Stomach (tissue), 4 donors: ENCODE data around the gene KCNN2.

Experiments
- EP300 ChIP-seq: sonication (generic); formaldehyde crosslinking; IDR thresholded peaks from one replicate; pipeline ENCODE4 v1.6.1; 2017; ENCODE audit warnings: antibody characterized with exemption
- POLR2A ChIP-seq, 4 donors: fragments of 450-650 bp; IDR thresholded peaks; one replicate each; pipeline ENCODE4 v1.6.1; 2016; ENCODE audit warnings: antibody characterized with exemption in 4 of 4, control low read depth in 2 of 4, mild to moderate bottlenecking in 1 of 4, moderate library complexity in 1 of 4
- POLR2AphosphoS5 ChIP-seq, 3 donors: sonication (generic); formaldehyde crosslinking; IDR thresholded peaks; one replicate each; pipeline ENCODE4 v1.6.1; 2016; ENCODE audit warnings: antibody characterized with exemption in 3 of 3
- TF ChIP-seq, protein P1 (sequence below), 7 experiments: fragments of 450-650 bp in 4 of 7; fragments of 200-600 bp in 3 of 7; sonication (generic) in 3 of 7; IDR thresholded peaks; one replicate each; pipeline ENCODE4 v1.5.1; 2016 to 2019; ENCODE audit warnings: antibody characterized with exemption in 7 of 7, control low read depth in 2 of 7, mild to moderate bottlenecking in 1 of 7

DNA sequence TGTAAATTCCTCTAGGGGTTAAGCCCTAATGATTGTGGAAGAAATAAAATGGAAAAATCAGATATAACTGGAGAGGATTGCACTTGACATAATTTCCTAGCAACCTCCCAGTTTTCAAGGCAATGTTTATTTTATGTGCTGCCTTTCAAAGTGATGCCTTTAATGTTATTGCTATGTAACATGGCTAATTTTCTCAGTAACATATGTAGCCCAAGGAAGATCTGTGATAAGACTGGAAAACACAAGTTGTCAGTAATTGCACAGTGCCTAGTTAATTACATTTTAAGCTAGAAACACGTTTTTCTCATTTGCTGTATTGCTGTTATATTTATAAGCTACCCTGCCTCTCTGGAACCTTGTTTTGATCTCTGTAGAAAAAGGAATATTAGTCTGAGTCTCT is 49.2 kb upstream of the KCNN2 start:
- TF ChIP-seq POLR2AphosphoS5 (IDR thresholded peaks at IDR 0.05) (no peak), EP300 (no peak), POLR2A (IDR thresholded peaks at IDR 0.05) (no peak)
- TF ChIP-seq, protein P1, sequence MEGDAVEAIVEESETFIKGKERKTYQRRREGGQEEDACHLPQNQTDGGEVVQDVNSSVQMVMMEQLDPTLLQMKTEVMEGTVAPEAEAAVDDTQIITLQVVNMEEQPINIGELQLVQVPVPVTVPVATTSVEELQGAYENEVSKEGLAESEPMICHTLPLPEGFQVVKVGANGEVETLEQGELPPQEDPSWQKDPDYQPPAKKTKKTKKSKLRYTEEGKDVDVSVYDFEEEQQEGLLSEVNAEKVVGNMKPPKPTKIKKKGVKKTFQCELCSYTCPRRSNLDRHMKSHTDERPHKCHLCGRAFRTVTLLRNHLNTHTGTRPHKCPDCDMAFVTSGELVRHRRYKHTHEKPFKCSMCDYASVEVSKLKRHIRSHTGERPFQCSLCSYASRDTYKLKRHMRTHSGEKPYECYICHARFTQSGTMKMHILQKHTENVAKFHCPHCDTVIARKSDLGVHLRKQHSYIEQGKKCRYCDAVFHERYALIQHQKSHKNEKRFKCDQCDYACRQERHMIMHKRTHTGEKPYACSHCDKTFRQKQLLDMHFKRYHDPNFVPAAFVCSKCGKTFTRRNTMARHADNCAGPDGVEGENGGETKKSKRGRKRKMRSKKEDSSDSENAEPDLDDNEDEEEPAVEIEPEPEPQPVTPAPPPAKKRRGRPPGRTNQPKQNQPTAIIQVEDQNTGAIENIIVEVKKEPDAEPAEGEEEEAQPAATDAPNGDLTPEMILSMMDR (IDR thresholded peaks at IDR 0.05) = no peak
